Common myeloid progenitor, CD34-positive (primary cell): ENCODE data around the gene ZNF121.
"Not testable (repeated sequence)": the region's sequence is repeated elsewhere in the genome, so short reads cannot be mapped to it uniquely, and the experiment has no call there.

ENCODE experiments used
- CTCF ChIA-PET: fragments of 350-600 bp; sonication (Branson Sonifier 250); formaldehyde crosslinking; loops from one replicate; lab custom pipeline; 2021; ENCODE audit warnings: antibody characterized with exemption; lab: Charles Lee
- POLR2A ChIA-PET: fragments of 350-600 bp; sonication (Branson Sonifier 250); formaldehyde crosslinking; loops from one replicate; lab custom pipeline; 2021; ENCODE audit warnings: antibody characterized with exemption; lab: Charles Lee
- DNase-seq, 3 donors: peaks; one replicate each; pipeline versions ENCODE4 v3.0.0 to v3.0.0-alpha.2; 2013
- H3K27ac ChIP-seq, 2 experiments: 1 replicate in 1 of 2; 2 replicates in 1 of 2; pipeline ENCODE4 v1.7.0; 2013; ENCODE audit warnings: inconsistent platforms in 2 of 2, low read length in 2 of 2, mild to moderate bottlenecking in 2 of 2, low read depth in 1 of 2, moderate library complexity in 1 of 2; ENCODE audit not compliant: severe bottlenecking in 2 of 2, insufficient read depth in 1 of 2, poor library complexity in 1 of 2
- H3K27me3 ChIP-seq, 5 experiments: replicated peaks in 2 of 5; 1 replicate in 3 of 5; 2 replicates in 2 of 5; pipeline versions ENCODE4 v1.6.1 to v1.7.0; 2013; ENCODE audit warnings: low read length in 4 of 5, mild to moderate bottlenecking in 2 of 5, moderate library complexity in 2 of 5, inconsistent platforms in 1 of 5; ENCODE audit not compliant: insufficient read depth in 5 of 5, control insufficient read depth in 4 of 5
- H3K36me3 ChIP-seq, 4 experiments: 1 replicate in 2 of 4; 2 replicates in 2 of 4; pipeline versions ENCODE4 v1.6.1 to v1.7.0; 2013; ENCODE audit warnings: low read length in 3 of 4, control low read depth in 1 of 4, mild to moderate bottlenecking in 1 of 4; ENCODE audit not compliant: control insufficient read depth in 4 of 4, insufficient read depth in 4 of 4
- H3K4me1 ChIP-seq, 4 experiments: 1 replicate in 3 of 4; 2 replicates in 1 of 4; pipeline versions ENCODE4 v1.6.1 to v1.7.1; 2013; ENCODE audit warnings: low read length in 3 of 4, mild to moderate bottlenecking in 3 of 4, control low read depth in 1 of 4, inconsistent platforms in 1 of 4, moderate library complexity in 1 of 4; ENCODE audit not compliant: control insufficient read depth in 4 of 4, insufficient read depth in 4 of 4; ENCODE audit errors: control extremely low read depth in 1 of 4
- H3K4me3 ChIP-seq, 7 experiments: 1 replicate in 4 of 7; 2 replicates in 3 of 7; pipeline versions ENCODE4 v1.5.1 to v1.7.0; 2013; ENCODE audit warnings: mild to moderate bottlenecking in 7 of 7, low read length in 6 of 7, moderate library complexity in 6 of 7, inconsistent platforms in 2 of 7, low read depth in 2 of 7, control low read depth in 1 of 7; ENCODE audit not compliant: insufficient read depth in 4 of 7, control insufficient read depth in 1 of 7; ENCODE audit errors: extremely low read depth in 1 of 7
- H3K9me3 ChIP-seq, 5 experiments: 1 replicate in 4 of 5; 2 replicates in 1 of 5; pipeline versions ENCODE4 v1.6.1 to v1.7.1; 2013; ENCODE audit warnings: low read length in 4 of 5, mild to moderate bottlenecking in 2 of 5, inconsistent platforms in 1 of 5, low read depth in 1 of 5, moderate library complexity in 1 of 5; ENCODE audit not compliant: control insufficient read depth in 4 of 5, insufficient read depth in 2 of 5; ENCODE audit errors: control extremely low read depth in 1 of 5
- WGBS: methylation state at CpG from one replicate; pipeline ENCODE4 v1.1.5; 2013; ENCODE audit not compliant: insufficient coverage; 5-methylcytosine and 5-hydroxymethylcytosine counted together

ZNF121 gene

DNA sequence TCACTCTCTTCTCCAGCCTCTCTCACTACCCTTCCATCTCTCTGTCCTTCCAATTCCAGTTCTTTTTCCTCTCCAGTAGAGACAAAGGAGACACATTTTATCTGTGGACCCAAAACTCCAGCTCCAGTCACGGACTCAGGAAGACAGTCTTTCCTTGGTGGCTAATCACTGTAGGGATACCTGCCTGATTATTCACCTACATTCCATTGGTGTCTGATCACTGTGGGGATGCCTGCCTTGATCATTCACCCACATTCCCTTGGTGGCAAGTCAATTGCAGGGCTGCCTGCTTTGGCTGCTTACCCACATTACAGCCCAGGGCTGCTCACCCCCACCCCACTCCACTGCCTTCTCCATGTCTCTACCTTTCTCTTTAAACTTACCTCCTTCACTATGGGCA, 44.4 kb downstream of the ZNF121 start:
- POLR2A ChIA-PET: not testable (repeated sequence)

DNA sequence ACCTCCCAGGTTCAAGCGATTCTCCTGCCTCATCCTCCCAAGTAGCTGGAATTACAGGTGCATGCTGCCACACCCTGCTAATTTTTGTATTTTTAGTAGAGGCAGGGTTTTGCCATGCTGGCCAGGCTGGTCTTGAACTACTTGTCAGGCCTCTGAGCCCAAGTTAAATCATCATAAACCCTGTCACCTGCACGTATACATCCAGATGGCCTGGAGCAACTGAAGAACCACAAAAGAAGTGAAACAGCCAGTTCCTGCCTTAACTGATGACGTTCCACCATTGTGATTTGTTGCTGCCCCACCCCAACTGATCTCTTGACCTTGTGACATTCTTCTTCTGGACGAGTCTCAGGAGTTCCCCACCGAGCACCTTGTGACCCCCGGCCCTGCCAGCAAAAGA, 45.1 kb downstream of the ZNF121 start:
- Histone ChIP-seq H3K9me3 (peaks cover 8 to 40% (median 34%) of the 10 kb centered on the region in 5 experiments), H3K4me3 (peak overlapping the region in 3 of 7 experiments; percentile 98 to 99 (median 99)), H3K27ac (peak overlapping the region; percentile 97 to 99), H3K4me1 (peaks cover 0 to 11% (median 1%) of the 10 kb centered on the region in 4 experiments), H3K36me3 (peaks cover 19 to 26% (median 23%) of the 10 kb centered on the region in 4 experiments)
- CTCF ChIA-PET, POLR2A ChIA-PET, DNase-seq, H3K27me3 ChIP-seq: not testable (repeated sequence)
- 92% methylated on average over 6 of the region's 6 CpGs for WGBS

More for the DNA sequence above, 44.4 kb downstream of the ZNF121 start:
- H3K4me3 ChIP-seq, H3K27ac ChIP-seq, H3K27me3 ChIP-seq, DNase-seq, CTCF ChIA-PET: not testable (repeated sequence)
- peaks cover 0 to 11% (median 1%) of the 10 kb centered on the region in 4 experiments for H3K4me1 ChIP-seq
- 100% methylated on average over 1 of the region's 1 CpG for WGBS
- H3K36me3 ChIP-seq: peaks cover 12 to 19% (median 16%) of the 10 kb centered on the region in 4 experiments
- peaks cover 8 to 39% (median 27%) of the 10 kb centered on the region in 5 experiments for H3K9me3 ChIP-seq

DNA sequence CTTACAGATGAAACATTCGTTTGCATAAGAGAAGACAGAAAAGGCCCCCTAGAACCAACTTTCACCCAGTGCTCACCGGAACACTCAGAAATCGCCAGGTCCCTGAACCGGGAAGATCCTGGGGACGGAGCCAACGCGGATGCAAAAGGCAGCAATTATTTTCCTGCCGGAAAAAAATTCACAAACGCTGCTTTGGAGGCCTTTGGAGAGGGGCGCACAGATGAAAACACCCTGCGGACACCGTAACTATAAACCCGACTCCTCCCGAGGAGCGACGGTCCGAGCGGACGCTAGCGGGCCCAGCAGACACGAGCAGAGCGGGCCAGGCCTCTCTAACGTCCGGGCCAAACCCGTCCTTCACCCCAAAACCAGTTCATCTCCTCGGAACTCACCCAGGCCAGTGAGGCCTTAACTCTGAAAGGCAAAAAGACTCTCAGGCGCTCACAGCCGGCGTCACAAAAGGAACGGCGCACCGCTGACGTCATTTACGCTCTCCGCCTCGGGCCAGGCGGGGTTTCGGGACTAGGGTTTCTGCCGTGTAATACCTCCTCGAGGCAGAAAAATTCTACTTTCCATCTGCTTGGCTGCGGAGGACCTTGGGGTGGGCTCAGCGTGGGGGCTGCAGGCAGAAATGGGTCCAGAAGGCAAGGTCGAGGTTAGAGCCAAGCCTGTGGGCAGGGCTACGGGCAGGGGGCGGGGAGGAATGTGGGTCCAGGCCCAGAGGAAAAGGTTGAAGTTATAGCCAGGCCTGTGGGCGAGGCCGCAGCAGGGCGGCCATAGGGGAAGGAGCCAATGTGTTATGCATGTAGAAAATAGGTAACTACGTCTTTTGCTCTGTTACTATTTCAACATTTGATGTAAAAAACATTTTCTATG, 45.9 kb downstream of the ZNF121 start, which contains the start of gene ZNF426:
Gene ZNF426, minus strand, starts transcription at position 463 of the 876 bp plus-strand sequence. CDS start 2,413 bp downstream, outside the sequence.
- Histone ChIP-seq H3K4me1 (peaks cover 0 to 11% (median 1%) of the 10 kb centered on the region in 4 experiments), H3K27ac (peak within 1 kb of the TSS; percentile 97 to 99), H3K9me3 (peaks cover 8 to 45% (median 39%) of the 10 kb centered on the region in 5 experiments), H3K4me3 (peak within 1 kb of the TSS; percentile 93 to 100 (median 98)), H3K36me3 (peaks cover 26 to 34% (median 30%) of the 10 kb centered on the region in 4 experiments), H3K27me3 (no peaks in the 10 kb centered on the region)
- CTCF ChIA-PET: no interaction called here
- POLR2A ChIA-PET: no interaction called here
- under 1% methylated on average over 42 of the region's 49 CpGs for WGBS
- DNase-seq: peak; percentile 92 to 97 (median 96)

DNA sequence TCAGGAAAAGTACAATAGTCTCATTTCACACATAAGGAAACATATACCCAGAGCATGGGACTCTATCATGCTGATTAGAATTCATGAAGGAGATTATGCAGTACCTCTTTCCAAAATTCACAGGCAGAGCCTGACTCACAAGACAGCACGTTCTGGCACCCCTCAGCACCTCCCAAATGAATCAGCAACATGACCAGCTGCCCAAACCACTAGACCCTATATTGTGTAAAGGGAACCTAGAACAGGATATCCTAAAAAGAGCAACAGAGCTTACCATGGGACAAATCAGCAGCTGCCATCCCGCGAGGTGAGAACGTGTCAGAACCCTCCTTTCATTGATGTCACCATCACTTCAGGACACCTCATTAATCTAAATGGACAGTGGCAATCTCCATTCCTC, 48.4 kb downstream of the ZNF121 start:
- Histone ChIP-seq H3K4me1 (peaks cover 0 to 11% (median 1%) of the 10 kb centered on the region in 4 experiments), H3K4me3 (no peak overlapping the region), H3K27me3 (no peaks in the 10 kb centered on the region), H3K27ac (no peak overlapping the region), H3K9me3 (peaks cover 14 to 66% (median 53%) of the 10 kb centered on the region in 5 experiments), H3K36me3 (peaks cover 44 to 59% (median 52%) of the 10 kb centered on the region in 4 experiments)
- ChIA-PET CTCF (no interaction called here), POLR2A (interaction anchor here (0.6 kb wide), 1 partner anchor 231 kb away, joined by 5 read pairs; no protein-coding TSS in a partner anchor)
- WGBS: 100% methylated on average over 1 of the region's 4 CpGs
- DNase-seq: no peak

DNA sequence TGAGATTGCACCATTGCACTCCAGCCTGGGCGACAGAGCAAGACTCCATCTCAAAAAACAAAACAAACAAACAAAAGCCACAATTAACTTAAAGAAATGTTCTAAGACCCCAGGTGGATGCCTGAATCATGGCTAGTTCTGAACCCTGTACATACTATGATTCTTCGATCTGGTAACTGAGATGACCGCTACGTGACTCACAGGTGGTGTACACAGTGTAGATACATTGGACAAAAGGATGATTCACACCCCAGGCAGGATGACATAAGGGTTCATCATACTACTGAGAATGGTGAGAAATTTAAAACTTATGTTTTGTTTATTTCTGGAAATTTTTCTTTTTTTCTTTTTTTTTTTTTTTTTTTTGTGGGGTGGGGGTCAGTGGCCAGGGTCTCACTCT, 52.4 kb downstream of the ZNF121 start:
- POLR2A ChIA-PET: no interaction called here
- H3K27ac ChIP-seq: no peak overlapping the region
- DNase-seq: no peak
- peaks cover 27 to 96% (median 84%) of the 10 kb centered on the region in 5 experiments for H3K9me3 ChIP-seq
- H3K4me3 ChIP-seq: no peak overlapping the region
- H3K4me1 ChIP-seq: no peaks in the 10 kb centered on the region
- peaks cover 70 to 97% (median 83%) of the 10 kb centered on the region in 4 experiments for H3K36me3 ChIP-seq
- no peaks in the 10 kb centered on the region for H3K27me3 ChIP-seq
- CTCF ChIA-PET: no interaction called here
- WGBS: 95% methylated on average over 3 of the region's 4 CpGs

DNA sequence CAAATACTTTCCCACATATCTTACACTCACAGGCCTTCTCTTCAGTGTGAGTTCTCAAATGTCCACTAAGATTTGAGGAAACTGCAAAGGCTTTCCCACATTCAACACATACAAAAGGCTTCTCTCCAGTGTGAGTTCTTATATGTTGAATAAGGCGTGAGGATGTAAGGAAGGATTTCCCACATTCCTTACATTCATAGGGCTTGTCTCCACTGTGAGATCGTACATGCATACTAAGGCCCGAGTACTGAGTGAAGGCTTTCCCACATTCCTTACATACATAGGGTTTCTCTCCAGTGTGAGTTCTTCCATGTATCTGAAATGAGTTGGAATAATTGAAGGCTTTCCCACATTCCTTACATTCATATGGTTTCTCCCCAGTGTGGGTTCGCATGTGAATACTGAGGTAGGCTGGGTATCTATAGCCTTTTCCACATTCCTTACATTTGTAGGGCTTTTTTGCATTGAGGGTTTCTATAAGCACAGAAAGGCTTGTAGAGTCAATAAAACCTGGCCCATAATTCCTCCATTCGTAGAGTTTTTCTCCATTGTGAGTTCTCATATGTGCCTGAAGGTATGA, 55.5 kb downstream of the ZNF121 start:
- no peak overlapping the region for H3K27ac ChIP-seq
- H3K4me3 ChIP-seq: peak overlapping the region in 1 of 7 experiments; percentile 35
- peaks cover 22 to 92% (median 74%) of the 10 kb centered on the region in 5 experiments for H3K9me3 ChIP-seq
- no peaks in the 10 kb centered on the region for H3K4me1 ChIP-seq
- peak; percentile 11 to 52 (median 34) for DNase-seq
- H3K27me3 ChIP-seq: no peaks in the 10 kb centered on the region
- H3K36me3 ChIP-seq: peaks cover 47 to 83% (median 63%) of the 10 kb centered on the region in 4 experiments
- CTCF ChIA-PET: no interaction called here
- POLR2A ChIA-PET: no interaction called here
- 100% methylated on average over 1 of the region's 5 CpGs for WGBS
